ENCODE results near the gene BUD23. TPM values are rescaled to one million over a fixed set of nuclear protein-coding genes. Genes with fewer than 3 reads are reported as not detected.
A peak's percentile ranks its signal among the peaks of the same experiment; 100 is the strongest.

BUD23 gene
- total and polyA plus RNA-seq, 2 donors (not counting 1 experiment from before 2014, with no cell fraction given), result 62.4 to 63.9 TPM

DNA sequence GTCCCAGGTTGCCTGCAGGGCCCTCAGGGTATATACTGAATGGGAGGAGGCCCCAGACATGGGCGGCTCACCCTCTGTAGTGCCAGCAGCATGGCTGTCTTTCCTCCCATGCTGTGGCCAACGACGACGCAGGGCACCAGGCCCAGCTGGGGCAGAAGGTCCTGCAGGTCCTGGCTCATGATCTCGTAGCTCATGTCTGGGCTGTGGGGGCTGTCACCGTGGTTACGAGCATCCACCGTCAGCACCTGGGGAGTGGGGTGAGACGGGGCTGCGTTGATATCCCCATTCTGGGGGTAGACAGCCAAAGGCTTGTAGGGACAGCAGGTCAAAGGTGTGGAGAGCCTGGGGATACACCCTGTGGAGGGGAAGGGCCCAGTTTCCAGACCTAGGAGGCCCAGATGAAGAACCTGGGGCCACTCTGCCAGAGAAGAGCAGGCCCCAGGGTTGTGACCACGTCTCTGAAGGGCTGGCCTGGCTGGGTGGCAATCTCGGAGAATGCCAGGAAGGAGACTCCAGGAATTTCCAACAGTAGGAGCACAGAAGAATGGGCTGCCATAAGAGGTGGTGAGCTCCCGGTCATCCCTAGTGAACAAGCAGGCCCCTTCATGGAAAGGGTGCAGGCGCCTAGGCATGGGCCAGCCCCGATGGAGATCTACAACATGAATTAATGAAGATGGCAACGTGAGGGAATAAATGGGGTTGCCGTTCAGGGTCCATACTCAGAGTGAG lies 54.3 kb downstream of the BUD23 start:
- Mint-ChIP-seq H3K27ac (peak overlapping the region; percentile 89), H3K4me3 (peak overlapping the region; percentile 91), H3K4me1 (peaks cover 11% of the 10 kb centered on the region), H3K27me3 (no peaks in the 10 kb centered on the region), H3K9me3 (ENCODE audit: insufficient read depth) (no peaks in the 10 kb centered on the region)
- WGBS (ENCODE audit: insufficient coverage), result 84% methylated on average over 17 of the region's 17 CpGs
- no peak for TF ChIP-seq EZH2 (IDR thresholded peaks at IDR 0.05; ENCODE audit: borderline replicate concordance, insufficient read depth, low read depth, low read length, poor library complexity, severe bottlenecking)
- TF ChIP-seq, protein P1, sequence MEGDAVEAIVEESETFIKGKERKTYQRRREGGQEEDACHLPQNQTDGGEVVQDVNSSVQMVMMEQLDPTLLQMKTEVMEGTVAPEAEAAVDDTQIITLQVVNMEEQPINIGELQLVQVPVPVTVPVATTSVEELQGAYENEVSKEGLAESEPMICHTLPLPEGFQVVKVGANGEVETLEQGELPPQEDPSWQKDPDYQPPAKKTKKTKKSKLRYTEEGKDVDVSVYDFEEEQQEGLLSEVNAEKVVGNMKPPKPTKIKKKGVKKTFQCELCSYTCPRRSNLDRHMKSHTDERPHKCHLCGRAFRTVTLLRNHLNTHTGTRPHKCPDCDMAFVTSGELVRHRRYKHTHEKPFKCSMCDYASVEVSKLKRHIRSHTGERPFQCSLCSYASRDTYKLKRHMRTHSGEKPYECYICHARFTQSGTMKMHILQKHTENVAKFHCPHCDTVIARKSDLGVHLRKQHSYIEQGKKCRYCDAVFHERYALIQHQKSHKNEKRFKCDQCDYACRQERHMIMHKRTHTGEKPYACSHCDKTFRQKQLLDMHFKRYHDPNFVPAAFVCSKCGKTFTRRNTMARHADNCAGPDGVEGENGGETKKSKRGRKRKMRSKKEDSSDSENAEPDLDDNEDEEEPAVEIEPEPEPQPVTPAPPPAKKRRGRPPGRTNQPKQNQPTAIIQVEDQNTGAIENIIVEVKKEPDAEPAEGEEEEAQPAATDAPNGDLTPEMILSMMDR (IDR thresholded peaks at IDR 0.05), result no peak
- peak overlapping the region; percentile 92 for H2AFZ ChIP-seq (ENCODE audit: insufficient read depth, low read depth, low read length, poor library complexity, severe bottlenecking)
- peaks cover 0 to 1% (median 0%) of the 10 kb centered on the region in 4 experiments for H3K27me3 ChIP-seq (replicated peaks in 1 of 4; ENCODE audit: control extremely low read depth in 1 of 4, control insufficient read depth in 3 of 4, insufficient read depth in 4 of 4, low read length in 3 of 4)
- H3K27ac ChIP-seq (ENCODE audit: low read length in 2 of 2), result no peak overlapping the region
- no peak for DNase-seq
- peaks cover 8% of the 10 kb centered on the region for H4K20me1 ChIP-seq (ENCODE audit: control insufficient read depth, insufficient read depth, low read length, poor library complexity, severe bottlenecking)
- H3K4me2 ChIP-seq (replicated peaks; ENCODE audit: low read depth, low read length, poor library complexity, severe bottlenecking), result peak overlapping the region; percentile 95
- peaks cover 4% of the 10 kb centered on the region for H3K79me2 ChIP-seq (ENCODE audit: control insufficient read depth, insufficient read depth, low read length)
- peak overlapping the region; percentile 94 for H3K9ac ChIP-seq (ENCODE audit: low read length)
- ATAC-seq (ENCODE audit: low read depth), result no peak
- intact Hi-C loops (cut with micrococcal nuclease), result loop anchor here (1.0 to 10.0 kb wide), 9 partner anchors 18 to 435 kb away; partner anchors contain the start of genes BAZ1B, BCL7B, BUD23 and DNAJC30
- H3K4me1 ChIP-seq (ENCODE audit: control insufficient read depth in 2 of 2, insufficient read depth in 2 of 2, low read length in 2 of 2), result peaks cover 4 to 18% of the 10 kb centered on the region in 2 donors
- peaks cover 0 to 6% (median 0%) of the 10 kb centered on the region in 3 donors for H3K9me3 ChIP-seq (ENCODE audit: control extremely low read depth in 1 of 3, control insufficient read depth in 2 of 3, insufficient read depth in 1 of 3, low read length in 2 of 3)
- POLR2A ChIA-PET, result interaction anchor here (0.5 to 1.4 kb wide), 4 partner anchors 73 to 447 kb away, joined by 5 to 11 read pairs (median 8); partner anchors contain the start of gene BAZ1B
- peak overlapping the region in 4 of 5 experiments; percentile 87 to 94 (median 92) for H3K4me3 ChIP-seq (ENCODE audit: control extremely low read depth in 1 of 5, extremely low read depth in 1 of 5, insufficient read depth in 1 of 5, low read depth in 2 of 5, low read length in 4 of 5)
- CTCF ChIA-PET, result interaction anchor here (2.2 to 6.0 kb wide), 2 partner anchors 13 to 132 kb away, joined by 12 to 78 read pairs; no protein-coding TSS in a partner anchor
- peaks cover 0 to 7% of the 10 kb centered on the region in 2 experiments for H3K36me3 ChIP-seq (replicated peaks in 1 of 2; ENCODE audit: control extremely low read depth in 1 of 2, control insufficient read depth in 1 of 2, extremely low read depth in 1 of 2, insufficient read depth in 2 of 2, low read length in 1 of 2)
